Urinary bladder (tissue), 3 donors: ENCODE measurements around the gene MTCL3.

ENCODE experiments used
- DNase-seq: peaks from one replicate; pipeline ENCODE4 v3.0.0-alpha.2; 2015; ENCODE audit errors: extremely low spot score
- H3K27ac ChIP-seq: one replicate; pipeline ENCODE4 v1.5.1; 2013; ENCODE audit warnings: low read depth, mild to moderate bottlenecking, moderate library complexity
- H3K36me3 ChIP-seq: one replicate; pipeline ENCODE4 v1.6.1; 2013; ENCODE audit warnings: mild to moderate bottlenecking, moderate library complexity; ENCODE audit not compliant: insufficient read depth
- H3K4me1 ChIP-seq: one replicate; pipeline ENCODE4 v1.6.1; 2013; ENCODE audit warnings: mild to moderate bottlenecking, moderate library complexity; ENCODE audit not compliant: insufficient read depth
- H3K4me3 ChIP-seq: one replicate; pipeline ENCODE4 v1.5.1; 2013; ENCODE audit warnings: low read depth, low read length
- WGBS: extraction: QIAGEN DNeasy Blood & Tissue Kit; methylation state at CpG from one replicate; pipeline ENCODE4 v1.1.7; 2013; 5-methylcytosine and 5-hydroxymethylcytosine counted together
- donor health status: healthy with polysubstance abuse.
- donor health status: healthy.

Gene MTCL3

GRCh38 chr6:127518710-127519468 lies at the start of gene MTCL3:
Gene MTCL3 (minus strand): TSS chr6:127519335.
- H3K4me1 ChIP-seq, result no peaks in the 10 kb centered on the region
- no peaks in the 10 kb centered on the region for H3K36me3 ChIP-seq
- no peak for DNase-seq
- WGBS, result 2% methylated on average over 42 of the region's 42 CpGs
- H3K27ac ChIP-seq, result no peak within 1 kb of the TSS
- no peak within 1 kb of the TSS for H3K4me3 ChIP-seq

GRCh38 chr6:127567476-127567875 lies 48.3 kb upstream of the MTCL3 start:
- no peak for DNase-seq
- Histone ChIP-seq H3K27ac (no peak overlapping the region), H3K36me3 (no peaks in the 10 kb centered on the region), H3K4me1 (no peaks in the 10 kb centered on the region), H3K4me3 (no peak overlapping the region)
- 50% methylated on average over 2 of the region's 2 CpGs for WGBS

- DNase-seq, result no peak
- no peak overlapping the region for H3K27ac ChIP-seq
- no peak overlapping the region for H3K4me3 ChIP-seq
- H3K36me3 ChIP-seq, result no peaks in the 10 kb centered on the region
- no peaks in the 10 kb centered on the region for H3K4me1 ChIP-seq
These were observed 47.5 kb upstream of the MTCL3 start for GRCh38 chr6:127566651-127567050.

- Histone ChIP-seq H3K27ac (no peak overlapping the region), H3K36me3 (no peaks in the 10 kb centered on the region), H3K4me1 (no peaks in the 10 kb centered on the region), H3K4me3 (no peak overlapping the region)
- DNase-seq, result no peak
These were observed 47.0 kb upstream of the MTCL3 start for GRCh38 chr6:127566119-127566518.

- Histone ChIP-seq H3K27ac (no peak overlapping the region), H3K4me1 (no peaks in the 10 kb centered on the region), H3K4me3 (no peak overlapping the region), H3K36me3 (no peaks in the 10 kb centered on the region)
- WGBS, result 61% methylated on average over 3 of the region's 3 CpGs
- no peak for DNase-seq
These were observed 45.6 kb upstream of the MTCL3 start for GRCh38 chr6:127564761-127565160.

GRCh38 chr6:127561660-127562059 lies 42.5 kb upstream of the MTCL3 start:
- Histone ChIP-seq H3K36me3 (no peaks in the 10 kb centered on the region), H3K4me3 (no peak overlapping the region), H3K4me1 (no peaks in the 10 kb centered on the region), H3K27ac (no peak overlapping the region)
- 34% methylated on average over 1 of the region's 1 CpG for WGBS
- DNase-seq, result no peak

- WGBS, result 29% methylated on average over 2 of the region's 2 CpGs
- no peak for DNase-seq
These were observed 35.4 kb upstream of the MTCL3 start for GRCh38 chr6:127554435-127555006.

GRCh38 chr6:127550403-127550802 lies 31.3 kb upstream of the MTCL3 start:
- Histone ChIP-seq H3K4me3 (no peak overlapping the region), H3K27ac (no peak overlapping the region), H3K4me1 (no peaks in the 10 kb centered on the region), H3K36me3 (no peaks in the 10 kb centered on the region)
- no peak for DNase-seq

More at GRCh38 chr6:127554435-127555006, 35.4 kb upstream of the MTCL3 start:
- no peak overlapping the region for H3K27ac ChIP-seq
- H3K36me3 ChIP-seq, result no peaks in the 10 kb centered on the region
- no peak overlapping the region for H3K4me3 ChIP-seq
- H3K4me1 ChIP-seq, result no peaks in the 10 kb centered on the region

GRCh38 chr6:127547904-127548649 lies 28.9 kb upstream of the MTCL3 start:
- Histone ChIP-seq H3K4me1 (no peaks in the 10 kb centered on the region), H3K36me3 (no peaks in the 10 kb centered on the region), H3K27ac (no peak overlapping the region), H3K4me3 (no peak overlapping the region)
- DNase-seq, result no peak
- 44% methylated on average over 2 of the region's 2 CpGs for WGBS

GRCh38 chr6:127547215-127547614 lies 28.1 kb upstream of the MTCL3 start:
- Histone ChIP-seq H3K4me3 (no peak overlapping the region), H3K36me3 (no peaks in the 10 kb centered on the region), H3K4me1 (no peaks in the 10 kb centered on the region), H3K27ac (no peak overlapping the region)
- no peak for DNase-seq
- WGBS, result 22% methylated on average over 1 of the region's 1 CpG

GRCh38 chr6:127539272-127539671 lies 20.1 kb upstream of the MTCL3 start:
- Histone ChIP-seq H3K27ac (no peak overlapping the region), H3K4me1 (no peaks in the 10 kb centered on the region), H3K36me3 (no peaks in the 10 kb centered on the region), H3K4me3 (no peak overlapping the region)
- WGBS, result 31% methylated on average over 2 of the region's 2 CpGs
- no peak for DNase-seq

GRCh38 chr6:127538750-127539264 lies 19.7 kb upstream of the MTCL3 start:
- 54% methylated on average over 2 of the region's 2 CpGs for WGBS

GRCh38 chr6:127533736-127534135 lies 14.6 kb upstream of the MTCL3 start:
- Histone ChIP-seq H3K27ac (no peak overlapping the region), H3K4me1 (no peaks in the 10 kb centered on the region), H3K4me3 (no peak overlapping the region), H3K36me3 (no peaks in the 10 kb centered on the region)
- DNase-seq, result no peak
- 65% methylated on average over 3 of the region's 3 CpGs for WGBS

More at GRCh38 chr6:127538750-127539264, 19.7 kb upstream of the MTCL3 start:
- DNase-seq, result no peak
- Histone ChIP-seq H3K4me3 (no peak overlapping the region), H3K36me3 (no peaks in the 10 kb centered on the region), H3K27ac (no peak overlapping the region), H3K4me1 (no peaks in the 10 kb centered on the region)

- no peaks in the 10 kb centered on the region for H3K36me3 ChIP-seq
- no peak overlapping the region for H3K27ac ChIP-seq
- H3K4me3 ChIP-seq, result no peak overlapping the region
- H3K4me1 ChIP-seq, result no peaks in the 10 kb centered on the region
- 95% methylated on average over 1 of the region's 1 CpG for WGBS
- DNase-seq, result no peak
These were observed 13.9 kb upstream of the MTCL3 start for GRCh38 chr6:127533011-127533410.
